ENCODE measurements around the gene WWTR1. TPM values are rescaled to one million over a fixed set of nuclear protein-coding genes. Genes with fewer than 3 reads are reported as not detected.

Gene WWTR1
- polyA plus RNA-seq, 1 experiment = 119 TPM

- H3K36me3 ChIP-seq (ENCODE audit: control insufficient read depth, insufficient read depth, low read length) = peaks cover 2% of the 10 kb centered on the region; the same call in 1 of the 2 replicates
Measured at GRCh38 chr3:149643482-149643798, 14.4 kb downstream of the WWTR1 start.

GRCh38 chr3:149640976-149641728 lies 16.7 kb downstream of the WWTR1 start:
- TF ChIP-seq CTCF (IDR thresholded peaks at IDR 0.05; ENCODE audit: insufficient read depth, low read depth, low read length) = no peak
- CTCF ChIA-PET = interaction anchor here (1.5 kb wide), 1 partner anchor 15 kb away, joined by 5 read pairs; no protein-coding TSS in a partner anchor
- no peaks in the 10 kb centered on the region for H3K27me3 ChIP-seq (ENCODE audit: control insufficient read depth, insufficient read depth, low read length)
- DNase-seq (ENCODE audit: low read depth) = no peak
- H3K36me3 ChIP-seq (ENCODE audit: control insufficient read depth, insufficient read depth, low read length) = peaks cover under 1% of the 10 kb centered on the region; the same call in 1 of the 2 replicates
- no peak overlapping the region for H3K4me3 ChIP-seq (ENCODE audit: low read depth, low read length)
- POLR2A ChIA-PET = no interaction called here

More at GRCh38 chr3:149643482-149643798, 14.4 kb downstream of the WWTR1 start:
- POLR2A ChIA-PET = no interaction called here
- no peak for DNase-seq (ENCODE audit: low read depth)
- H3K27me3 ChIP-seq (ENCODE audit: control insufficient read depth, insufficient read depth, low read length) = no peaks in the 10 kb centered on the region
- no peak for TF ChIP-seq CTCF (IDR thresholded peaks at IDR 0.05; ENCODE audit: insufficient read depth, low read depth, low read length)
- no peak overlapping the region for H3K4me3 ChIP-seq (ENCODE audit: low read depth, low read length)
- CTCF ChIA-PET = interaction anchor here (0.6 to 1.3 kb wide), 2 partner anchors 9 to 10 kb away, joined by 3 read pairs; no protein-coding TSS in a partner anchor

- DNase-seq (ENCODE audit: low read depth) = no peak
- H3K36me3 ChIP-seq (ENCODE audit: control insufficient read depth, insufficient read depth, low read length) = no peaks in the 10 kb centered on the region
- no peaks in the 10 kb centered on the region for H3K27me3 ChIP-seq (ENCODE audit: control insufficient read depth, insufficient read depth, low read length)
- ChIA-PET POLR2A (no interaction called here), CTCF (interaction anchor here (0.6 to 1.1 kb wide), 2 partner anchors 15 to 64 kb away, joined by 3 to 4 read pairs; no protein-coding TSS in a partner anchor)
- no peak for TF ChIP-seq CTCF (IDR thresholded peaks at IDR 0.05; ENCODE audit: insufficient read depth, low read depth, low read length)
- peak overlapping the region; percentile 24 for H3K4me3 ChIP-seq (ENCODE audit: low read depth, low read length)
Measured at GRCh38 chr3:149639093-149639486, 18.7 kb downstream of the WWTR1 start.

GRCh38 chr3:149638228-149639092 lies 19.4 kb downstream of the WWTR1 start:
- no peaks in the 10 kb centered on the region; the same call in 1 of the 2 replicates for H3K36me3 ChIP-seq (ENCODE audit: control insufficient read depth, insufficient read depth, low read length)
- ChIA-PET CTCF (interaction anchor here (0.6 to 1.1 kb wide), 2 partner anchors 15 to 65 kb away, joined by 3 to 4 read pairs; no protein-coding TSS in a partner anchor), POLR2A (interaction anchor here (0.5 kb wide), 1 partner anchor 324 kb away, joined by 3 read pairs; no protein-coding TSS in a partner anchor)
- peak; percentile 31 for DNase-seq (ENCODE audit: low read depth)
- peak overlapping the region; percentile 24 for H3K4me3 ChIP-seq (ENCODE audit: low read depth, low read length)
- H3K27me3 ChIP-seq (ENCODE audit: control insufficient read depth, insufficient read depth, low read length) = no peaks in the 10 kb centered on the region
- no peak for TF ChIP-seq CTCF (IDR thresholded peaks at IDR 0.05; ENCODE audit: insufficient read depth, low read depth, low read length)

- H3K27me3 ChIP-seq (ENCODE audit: control insufficient read depth, insufficient read depth, low read length) = no peaks in the 10 kb centered on the region
- no peaks in the 10 kb centered on the region; the same call in none of the 2 replicates for H3K36me3 ChIP-seq (ENCODE audit: control insufficient read depth, insufficient read depth, low read length)
- no peak for DNase-seq (ENCODE audit: low read depth)
- POLR2A ChIA-PET = interaction anchor here (0.5 kb wide), 1 partner anchor 56 kb away, joined by 3 read pairs; no protein-coding TSS in a partner anchor
- CTCF ChIA-PET = interaction anchor here (1.2 kb wide), 1 partner anchor 8 kb away, joined by 3 read pairs; no protein-coding TSS in a partner anchor
- H3K4me3 ChIP-seq (ENCODE audit: low read depth, low read length) = no peak overlapping the region
- TF ChIP-seq CTCF (IDR thresholded peaks at IDR 0.05; ENCODE audit: insufficient read depth, low read depth, low read length) = no peak
Measured at GRCh38 chr3:149635396-149635795, 22.4 kb downstream of the WWTR1 start.
